WTC11 (cell line): ENCODE data around the gene CEP68. TPM values are rescaled to one million over a fixed set of nuclear protein-coding genes. Genes with fewer than 3 reads are reported as not detected.
A peak's percentile ranks its signal among the peaks of the same experiment; 100 is the strongest.

Experiments
- ATAC-seq: fragments of 200-7000 bp; cut with Tn5 transposase; 2 replicates; pipeline ENCODE4 v1.10.0; 2021; ENCODE audit warnings: mild to moderate bottlenecking, moderate library complexity
- CTCF ChIA-PET: fragments of 300-600 bp; sonication (Branson Sonifier 250); formaldehyde crosslinking; loops from one replicate; lab custom pipeline; 2021; ENCODE audit warnings: antibody characterized with exemption; lab: Charles Lee
- POLR2A ChIA-PET: fragments of 350-600 bp; sonication (Branson Sonifier 250); formaldehyde crosslinking; loops from one replicate; lab custom pipeline; 2021; ENCODE audit warnings: antibody characterized with exemption; lab: Charles Lee
- DNase-seq: peaks from one replicate; pipeline ENCODE4 v3.0.0; 2021; ENCODE audit warnings: low spot score
- H3K27ac Mint-ChIP-seq: 2 replicates; pipeline ENCODE4 v1.8.0; 2021; ENCODE audit warnings: mixed read lengths
- H3K27me3 Mint-ChIP-seq: 2 replicates; pipeline ENCODE4 v1.8.0; 2021; ENCODE audit warnings: low read depth, mild to moderate bottlenecking, moderate library complexity, mixed read lengths
- H3K36me3 Mint-ChIP-seq: 2 replicates; pipeline ENCODE4 v1.8.0; 2021; ENCODE audit warnings: mixed read lengths
- H3K4me1 Mint-ChIP-seq: 2 replicates; pipeline ENCODE4 v1.8.0; 2022; ENCODE audit warnings: mixed read lengths
- H3K4me3 Mint-ChIP-seq: 2 replicates; pipeline ENCODE4 v1.8.0; 2021; ENCODE audit warnings: mild to moderate bottlenecking, moderate library complexity, mixed read lengths
- H3K9me3 Mint-ChIP-seq: 2 replicates; pipeline ENCODE4 v1.8.0; 2021; ENCODE audit warnings: mixed read lengths
- ELF4 ChIP-seq: sonication (generic); formaldehyde crosslinking; IDR thresholded peaks from 2 replicates; pipeline ENCODE4 v1.8.1; 2022; ENCODE audit warnings: low read depth, mild to moderate bottlenecking, moderate library complexity, missing genetic modification reagents
- ETV6 ChIP-seq: sonication (generic); formaldehyde crosslinking; IDR thresholded peaks from 2 replicates; pipeline ENCODE4 v1.8.1; 2022; ENCODE audit warnings: mild to moderate bottlenecking, missing genetic modification reagents
- JUN ChIP-seq: sonication (generic); formaldehyde crosslinking; IDR thresholded peaks from 2 replicates; pipeline ENCODE4 v1.8.0; 2023; ENCODE audit warnings: mild to moderate bottlenecking, missing genetic modification reagents
- PRDM15 ChIP-seq: sonication (generic); formaldehyde crosslinking; IDR thresholded peaks from 2 replicates; pipeline ENCODE4 v1.8.0; 2022; ENCODE audit warnings: missing genetic modification reagents
- PREB ChIP-seq: sonication (generic); formaldehyde crosslinking; IDR thresholded peaks from 2 replicates; pipeline ENCODE4 v1.8.1; 2022; ENCODE audit warnings: mild to moderate bottlenecking, missing genetic modification reagents, moderate library complexity, borderline replicate concordance
- ZNF317 ChIP-seq: sonication (generic); formaldehyde crosslinking; IDR thresholded peaks from 2 replicates; pipeline ENCODE4 v1.8.1; 2023; ENCODE audit warnings: low read depth, mild to moderate bottlenecking, moderate library complexity, missing genetic modification reagents, borderline replicate concordance
- ZNF396 ChIP-seq: fragments of 250-450 bp; sonication (Bioruptor Pico); IDR thresholded peaks from 2 replicates; pipeline ENCODE4 v1.8.0; 2021; ENCODE audit warnings: mild to moderate bottlenecking, moderate library complexity, borderline replicate concordance
- ZNF532 ChIP-seq: fragments of 250-450 bp; sonication (Bioruptor Pico); IDR thresholded peaks from 2 replicates; pipeline ENCODE4 v1.9.0; 2021; ENCODE audit warnings: mild to moderate bottlenecking, borderline replicate concordance
- ZNF671 ChIP-seq: fragments of 250-450 bp; sonication (Bioruptor Pico); IDR thresholded peaks from 2 replicates; pipeline ENCODE4 v1.8.0; 2021; ENCODE audit warnings: mild to moderate bottlenecking
- total RNA-seq: library from RNA; stranded (reverse); gene quantifications from 3 replicates; pipeline ENCODE4 v1.2.3, GENCODE V29; 2021
- TF ChIP-seq, protein P1 (sequence below): sonication (generic); formaldehyde crosslinking; IDR thresholded peaks from 2 replicates; pipeline ENCODE4 v1.8.0; 2022; ENCODE audit warnings: mild to moderate bottlenecking, missing genetic modification reagents
- TF ChIP-seq, protein P2 (sequence below): fragments of 250-450 bp; sonication (Bioruptor Pico); IDR thresholded peaks from 2 replicates; pipeline ENCODE4 v2.1.2; 2022; ENCODE audit warnings: mild to moderate bottlenecking, moderate library complexity
- TF ChIP-seq, protein P3 (sequence below): sonication (generic); formaldehyde crosslinking; conservative IDR thresholded peaks from 2 replicates; pipeline ENCODE4 v1.8.1; 2022; ENCODE audit warnings: mild to moderate bottlenecking, missing genetic modification reagents
- TF ChIP-seq, protein P4 (sequence below): sonication (generic); formaldehyde crosslinking; IDR thresholded peaks from 2 replicates; pipeline ENCODE4 v1.8.1; 2022; ENCODE audit warnings: missing genetic modification reagents, borderline replicate concordance
- TF ChIP-seq, protein P5 (sequence below): fragments of 250-450 bp; sonication (Bioruptor Pico); conservative IDR thresholded peaks from 2 replicates; pipeline ENCODE4 v1.9.0; 2021; ENCODE audit warnings: mild to moderate bottlenecking
- TF ChIP-seq, protein P6 (sequence below): fragments of 250-450 bp; sonication (Bioruptor Pico); IDR thresholded peaks from 2 replicates; pipeline ENCODE4 v1.9.0; 2021; ENCODE audit warnings: moderate library complexity, mild to moderate bottlenecking, inconsistent platforms, borderline replicate concordance
- TF ChIP-seq, protein P7 (sequence below): sonication (generic); formaldehyde crosslinking; IDR thresholded peaks from 2 replicates; pipeline ENCODE4 v1.8.1; 2023; ENCODE audit warnings: mild to moderate bottlenecking, missing genetic modification reagents, moderate library complexity
- TF ChIP-seq, protein P8 (sequence below): sonication (generic); formaldehyde crosslinking; IDR thresholded peaks from 2 replicates; pipeline ENCODE4 v1.8.0; 2023; ENCODE audit warnings: missing genetic modification reagents

The CEP68 gene
- total RNA-seq, 1 experiment from 2014 or later, result 16.7 TPM

GRCh38 chr2:65067806-65068553, 11.8 kb downstream of the CEP68 start:
- ChIA-PET POLR2A (no interaction called here), CTCF (interaction anchor here (0.7 to 4.6 kb wide), 4 partner anchors 62 to 159 kb away, joined by 3 to 19 read pairs (median 6); partner anchors contain the start of genes ACTR2 and RAB1A)
- H3K4me3 Mint-ChIP-seq, result no peak overlapping the region
- ATAC-seq (no peak), DNase-seq (no peak)
- peaks cover 12% of the 10 kb centered on the region; the same call in 1 of the 2 replicates for H3K4me1 Mint-ChIP-seq
- H3K27me3 Mint-ChIP-seq, result no peaks in the 10 kb centered on the region
- peak overlapping the region; percentile 54 for H3K27ac Mint-ChIP-seq
- H3K9me3 Mint-ChIP-seq, result no peaks in the 10 kb centered on the region
- peaks cover 27% of the 10 kb centered on the region for H3K36me3 Mint-ChIP-seq
- TF ChIP-seq, protein P1, sequence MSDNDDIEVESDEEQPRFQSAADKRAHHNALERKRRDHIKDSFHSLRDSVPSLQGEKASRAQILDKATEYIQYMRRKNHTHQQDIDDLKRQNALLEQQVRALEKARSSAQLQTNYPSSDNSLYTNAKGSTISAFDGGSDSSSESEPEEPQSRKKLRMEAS (CRISPR knock-in tag), result no peak
- TF ChIP-seq, protein P2, sequence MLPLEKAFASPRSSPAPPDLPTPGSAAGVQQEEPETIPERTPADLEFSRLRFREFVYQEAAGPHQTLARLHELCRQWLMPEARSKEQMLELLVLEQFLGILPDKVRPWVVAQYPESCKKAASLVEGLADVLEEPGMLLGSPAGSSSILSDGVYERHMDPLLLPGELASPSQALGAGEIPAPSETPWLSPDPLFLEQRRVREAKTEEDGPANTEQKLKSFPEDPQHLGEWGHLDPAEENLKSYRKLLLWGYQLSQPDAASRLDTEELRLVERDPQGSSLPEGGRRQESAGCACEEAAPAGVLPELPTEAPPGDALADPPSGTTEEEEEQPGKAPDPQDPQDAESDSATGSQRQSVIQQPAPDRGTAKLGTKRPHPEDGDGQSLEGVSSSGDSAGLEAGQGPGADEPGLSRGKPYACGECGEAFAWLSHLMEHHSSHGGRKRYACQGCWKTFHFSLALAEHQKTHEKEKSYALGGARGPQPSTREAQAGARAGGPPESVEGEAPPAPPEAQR (CRISPR knock-in tag), result no peak
- TF ChIP-seq ZNF532 (CRISPR knock-in tag) (no peak), ELF4 (CRISPR knock-in tag) (no peak), JUN (no peak), ZNF396 (CRISPR knock-in tag) (no peak), PREB (CRISPR knock-in tag) (no peak), ZNF671 (CRISPR knock-in tag) (no peak), ETV6 (no peak), ZNF317 (CRISPR knock-in tag) (no peak), PRDM15 (CRISPR knock-in tag) (no peak)
- TF ChIP-seq, protein P3, sequence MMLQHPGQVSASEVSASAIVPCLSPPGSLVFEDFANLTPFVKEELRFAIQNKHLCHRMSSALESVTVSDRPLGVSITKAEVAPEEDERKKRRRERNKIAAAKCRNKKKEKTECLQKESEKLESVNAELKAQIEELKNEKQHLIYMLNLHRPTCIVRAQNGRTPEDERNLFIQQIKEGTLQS, result no peak
- TF ChIP-seq, protein P4, sequence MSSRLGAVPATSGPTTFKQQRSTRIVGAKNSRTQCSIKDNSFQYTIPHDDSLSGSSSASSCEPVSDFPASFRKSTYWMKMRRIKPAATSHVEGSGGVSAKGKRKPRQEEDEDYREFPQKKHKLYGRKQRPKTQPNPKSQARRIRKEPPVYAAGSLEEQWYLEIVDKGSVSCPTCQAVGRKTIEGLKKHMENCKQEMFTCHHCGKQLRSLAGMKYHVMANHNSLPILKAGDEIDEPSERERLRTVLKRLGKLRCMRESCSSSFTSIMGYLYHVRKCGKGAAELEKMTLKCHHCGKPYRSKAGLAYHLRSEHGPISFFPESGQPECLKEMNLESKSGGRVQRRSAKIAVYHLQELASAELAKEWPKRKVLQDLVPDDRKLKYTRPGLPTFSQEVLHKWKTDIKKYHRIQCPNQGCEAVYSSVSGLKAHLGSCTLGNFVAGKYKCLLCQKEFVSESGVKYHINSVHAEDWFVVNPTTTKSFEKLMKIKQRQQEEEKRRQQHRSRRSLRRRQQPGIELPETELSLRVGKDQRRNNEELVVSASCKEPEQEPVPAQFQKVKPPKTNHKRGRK (CRISPR knock-in tag), result no peak
- TF ChIP-seq, protein P5, sequence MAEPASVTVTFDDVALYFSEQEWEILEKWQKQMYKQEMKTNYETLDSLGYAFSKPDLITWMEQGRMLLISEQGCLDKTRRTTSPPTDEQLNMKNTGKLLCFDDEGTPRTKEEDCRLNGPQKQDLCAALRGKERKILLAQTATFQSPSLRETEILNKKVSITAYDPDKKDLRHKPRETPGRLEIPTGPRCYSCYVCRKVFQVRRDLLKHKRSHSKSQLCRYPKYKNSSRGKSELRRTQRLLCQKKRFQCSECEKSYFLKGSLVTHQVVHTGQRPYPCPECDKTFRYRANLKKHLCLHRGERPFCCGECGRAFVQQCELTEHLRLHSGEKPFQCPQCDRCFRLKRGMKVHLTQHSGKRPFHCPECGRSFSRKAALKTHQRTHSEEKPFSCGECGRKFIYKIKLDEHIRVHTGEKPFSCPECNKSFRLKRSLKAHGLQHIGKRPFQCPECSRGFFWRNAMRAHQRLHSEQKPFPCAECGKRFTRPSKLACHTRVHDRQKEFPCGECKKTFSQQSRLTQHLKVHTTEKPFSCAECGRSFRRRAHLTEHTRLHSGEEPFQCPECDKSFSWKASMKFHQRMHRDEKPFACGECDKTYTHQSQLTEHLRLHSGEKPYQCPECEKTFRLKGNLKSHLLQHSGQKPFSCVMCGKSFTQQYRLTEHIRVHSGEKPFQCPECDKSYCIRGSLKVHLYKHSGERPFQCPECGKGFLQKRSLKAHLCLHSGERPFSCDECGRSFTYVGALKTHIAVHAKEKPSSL, result no peak
- TF ChIP-seq, protein P6, sequence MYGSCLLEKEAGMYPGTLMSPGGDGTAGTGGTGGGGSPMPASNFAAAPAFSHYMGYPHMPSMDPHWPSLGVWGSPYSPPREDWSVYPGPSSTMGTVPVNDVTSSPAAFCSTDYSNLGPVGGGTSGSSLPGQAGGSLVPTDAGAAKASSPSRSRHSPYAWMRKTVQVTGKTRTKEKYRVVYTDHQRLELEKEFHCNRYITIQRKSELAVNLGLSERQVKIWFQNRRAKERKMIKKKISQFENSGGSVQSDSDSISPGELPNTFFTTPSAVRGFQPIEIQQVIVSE (CRISPR knock-in tag), result no peak
- TF ChIP-seq, protein P7, sequence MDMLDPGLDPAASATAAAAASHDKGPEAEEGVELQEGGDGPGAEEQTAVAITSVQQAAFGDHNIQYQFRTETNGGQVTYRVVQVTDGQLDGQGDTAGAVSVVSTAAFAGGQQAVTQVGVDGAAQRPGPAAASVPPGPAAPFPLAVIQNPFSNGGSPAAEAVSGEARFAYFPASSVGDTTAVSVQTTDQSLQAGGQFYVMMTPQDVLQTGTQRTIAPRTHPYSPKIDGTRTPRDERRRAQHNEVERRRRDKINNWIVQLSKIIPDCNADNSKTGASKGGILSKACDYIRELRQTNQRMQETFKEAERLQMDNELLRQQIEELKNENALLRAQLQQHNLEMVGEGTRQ, result no peak
- TF ChIP-seq, protein P8, sequence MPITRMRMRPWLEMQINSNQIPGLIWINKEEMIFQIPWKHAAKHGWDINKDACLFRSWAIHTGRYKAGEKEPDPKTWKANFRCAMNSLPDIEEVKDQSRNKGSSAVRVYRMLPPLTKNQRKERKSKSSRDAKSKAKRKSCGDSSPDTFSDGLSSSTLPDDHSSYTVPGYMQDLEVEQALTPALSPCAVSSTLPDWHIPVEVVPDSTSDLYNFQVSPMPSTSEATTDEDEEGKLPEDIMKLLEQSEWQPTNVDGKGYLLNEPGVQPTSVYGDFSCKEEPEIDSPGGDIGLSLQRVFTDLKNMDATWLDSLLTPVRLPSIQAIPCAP (CRISPR knock-in tag), result no peak
